Cardiac septum (tissue), 1 donor: ENCODE measurements around the gene TMED4. TPM values are rescaled to one million over a fixed set of nuclear protein-coding genes. Genes with fewer than 3 reads are reported as not detected.
"Not testable (repeated sequence)": the region's sequence is repeated elsewhere in the genome, so short reads cannot be mapped to it uniquely, and the experiment has no call there.

ENCODE experiments used
- DNase-seq: peaks from one replicate; pipeline ENCODE4 v3.0.0-alpha.2; 2020; ENCODE audit warnings: low spot score
- intact Hi-C: fragments of 100-400 bp; cut with DNase I; formaldehyde crosslinking; loops from one replicate; pipeline ENCODE4 v1.14.0; 2022
- total RNA-seq: library from RNA; stranded (reverse); fragmentation: NEBNext Ultra II Directional; extraction: Animal tissue kit (Norgen Biotek cat#: 25700); gene quantifications from one replicate; pipeline ENCODE4 v1.2.1, GENCODE V29; 2021
- donor health status: DM: no; HTN: no; CAD: no.

TMED4 gene
- total RNA-seq, 1 donor from 2014 or later = 73.8 TPM

DNA sequence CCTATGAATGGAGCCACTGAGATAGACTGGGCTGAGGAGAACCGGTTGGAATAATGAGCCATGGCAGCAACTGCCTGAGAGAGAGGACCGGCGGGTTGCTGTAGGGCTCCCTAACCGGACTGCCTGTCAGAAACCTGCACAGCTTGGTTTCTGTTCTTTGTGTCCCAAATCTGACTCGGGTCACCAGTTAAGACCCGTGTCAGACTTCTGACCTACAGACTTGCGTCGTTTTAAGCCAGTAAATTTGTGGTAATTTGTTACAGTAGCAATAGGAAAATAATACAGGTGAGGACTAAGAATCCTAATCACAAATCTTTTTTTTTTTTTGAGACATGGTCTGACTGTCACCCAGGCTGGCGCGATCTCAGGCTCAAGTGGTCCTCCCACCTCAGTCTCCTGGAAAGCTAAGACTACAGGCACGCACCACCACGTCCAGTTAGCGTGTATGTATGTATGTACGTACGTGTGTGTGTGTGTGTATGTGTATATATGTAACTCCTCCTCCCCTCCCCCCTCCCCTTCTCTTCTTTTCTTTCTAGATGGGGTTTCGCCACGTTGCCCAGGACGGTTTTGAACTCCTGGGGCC lies 7.7 kb downstream of the TMED4 start:
- intact Hi-C loops = no loop called here
- no peak for DNase-seq

GRCh38 chr7:44573464-44574286 lies 8.4 kb downstream of the TMED4 start, which contains the start of gene DDX56:
DDX56 (minus strand) TSS chr7:44573908; CDS start chr7:44573895, 13 bp downstream.
- DNase-seq = peak; percentile 98
- intact Hi-C loops = no loop called here

- intact Hi-C loops = no loop called here
Observed at GRCh38 chr7:44572771-44573170, 9.3 kb downstream of the TMED4 start.

DNA sequence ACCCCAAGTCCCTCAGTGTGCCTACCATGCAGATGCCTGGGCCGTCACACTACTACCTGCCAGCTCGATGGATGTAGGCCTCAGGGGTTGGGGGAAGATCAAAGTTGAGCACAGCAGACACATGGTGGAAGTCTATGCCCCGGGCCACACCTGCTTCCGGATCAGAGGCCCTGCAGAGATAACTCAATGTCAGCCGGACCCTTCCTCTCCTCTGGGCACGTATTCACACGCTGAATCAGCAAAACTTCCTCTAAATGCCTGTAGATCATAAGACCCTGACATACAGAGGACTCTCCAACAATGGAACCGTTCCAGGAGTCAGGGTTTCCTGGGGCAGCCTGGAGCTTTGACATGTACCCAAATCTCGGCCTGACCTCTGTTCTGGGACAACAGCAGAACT lies 12.1 kb downstream of the TMED4 start:
- no peak for DNase-seq
- intact Hi-C loops = loop anchor here (5.0 kb wide), 2 partner anchors 78 to 328 kb away; partner anchors contain the start of gene NUDCD3

More at GRCh38 chr7:44572771-44573170, 9.3 kb downstream of the TMED4 start:
- no peak for DNase-seq

GRCh38 chr7:44568771-44569560 lies 13.1 kb downstream of the TMED4 start:
- intact Hi-C loops = loop anchor here (5.0 kb wide), 2 partner anchors 77 to 327 kb away; partner anchors contain the start of gene NUDCD3

DNA sequence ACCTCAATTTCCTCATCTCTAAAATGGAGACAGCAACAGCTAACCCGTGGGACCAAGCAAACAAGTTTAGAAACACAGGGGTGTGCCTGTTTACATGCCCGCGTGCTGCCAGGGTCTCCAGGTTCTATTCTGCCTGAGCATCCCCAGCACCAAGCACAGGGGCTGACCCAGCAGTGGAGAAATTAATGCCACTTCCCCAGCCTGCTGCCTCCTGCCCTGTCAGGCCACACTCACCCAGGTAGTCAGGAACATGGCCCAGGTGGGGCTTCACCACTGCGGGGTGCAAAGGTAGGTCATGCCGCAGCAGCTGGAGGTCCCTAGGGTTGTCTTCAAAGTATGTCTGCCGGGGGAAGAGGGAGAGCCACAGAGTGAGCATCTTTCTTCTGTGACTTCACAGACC lies 14.1 kb downstream of the TMED4 start:
- DNase-seq = no peak
- intact Hi-C loops = loop anchor here (5.0 kb wide), 2 partner anchors 76 to 326 kb away; partner anchors contain the start of gene NUDCD3

More at GRCh38 chr7:44568771-44569560, 13.1 kb downstream of the TMED4 start:
- DNase-seq = no peak

- no peak for DNase-seq
- intact Hi-C loops = loop anchor here (5.0 kb wide), 2 partner anchors 74 to 324 kb away; partner anchors contain the start of gene NUDCD3
Observed at GRCh38 chr7:44566680-44567079, 15.4 kb downstream of the TMED4 start.

DNA sequence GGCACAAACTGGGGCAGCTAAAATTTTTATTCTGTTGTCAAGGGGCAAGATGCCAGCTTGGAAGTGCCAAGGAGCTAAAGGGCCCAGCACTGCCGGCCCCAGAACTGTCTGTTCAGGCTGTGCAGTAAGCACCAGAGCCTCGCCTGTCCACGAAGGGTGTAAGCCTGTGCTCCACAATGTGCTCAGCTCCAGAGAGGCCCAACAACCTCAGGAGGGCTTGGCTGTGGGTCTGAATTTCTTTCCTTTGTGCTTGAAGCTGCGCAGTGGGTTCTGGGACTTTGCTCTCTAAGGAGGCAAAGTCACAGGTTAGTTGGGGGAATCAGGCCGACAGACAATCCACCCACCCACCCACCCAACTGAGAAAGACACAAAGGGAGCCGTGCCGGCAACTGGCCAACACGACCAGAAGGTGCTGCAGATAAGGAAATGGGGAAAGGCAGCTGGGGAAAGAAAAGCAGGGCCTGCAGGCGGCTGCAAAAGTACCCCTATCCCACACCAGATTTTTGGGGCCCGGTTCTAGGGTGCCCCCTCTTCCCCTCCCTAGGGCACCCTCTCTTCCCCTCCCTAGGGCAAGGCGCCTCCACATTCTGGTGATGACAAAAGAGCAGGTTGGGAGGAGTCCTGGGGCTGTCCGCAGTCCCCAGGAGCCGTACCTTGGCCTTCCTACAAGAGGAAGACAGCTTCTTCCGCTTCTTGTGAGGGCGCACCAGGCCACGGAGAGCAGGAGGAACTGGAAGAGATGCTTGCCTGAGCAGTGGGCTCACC lies 16.1 kb downstream of the TMED4 start:
- intact Hi-C loops = loop anchor here (5.0 kb wide), 2 partner anchors 74 to 324 kb away; partner anchors contain the start of gene NUDCD3
- no peak for DNase-seq

DNA sequence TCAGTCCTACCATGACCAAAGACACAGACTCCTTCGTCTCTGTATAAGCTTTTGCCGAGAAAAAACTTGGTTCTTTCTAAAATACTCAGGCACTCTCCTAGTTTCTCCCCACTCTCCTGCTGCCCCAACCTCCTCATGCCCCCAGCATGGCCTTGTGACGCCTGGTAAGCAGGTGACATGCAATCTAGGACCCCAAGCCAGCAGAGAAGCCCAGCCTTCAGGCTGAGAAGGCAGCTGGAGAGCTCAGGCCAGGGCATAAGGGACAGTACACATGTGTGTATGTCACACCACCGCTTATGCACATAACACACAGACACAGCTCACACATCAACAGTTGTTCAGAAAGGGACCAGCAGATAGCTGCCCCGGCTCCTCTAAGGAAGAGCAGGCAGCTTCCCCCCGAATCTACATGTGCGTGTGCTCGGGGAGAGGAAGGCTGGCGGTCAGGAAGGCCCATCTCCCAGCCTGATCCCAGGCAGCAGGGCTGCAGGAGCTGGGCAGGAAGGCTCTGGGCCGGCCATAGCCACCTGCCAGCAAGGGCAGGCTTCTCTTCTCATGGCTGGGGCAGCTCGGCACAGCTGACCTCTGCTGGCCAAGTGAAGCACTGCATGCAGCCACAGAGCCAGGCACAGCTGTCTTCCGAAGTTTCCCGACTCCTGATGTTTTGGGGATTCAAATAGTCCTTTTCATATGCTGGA lies 16.8 kb downstream of the TMED4 start:
- intact Hi-C loops = loop anchor here (5.0 kb wide), 2 partner anchors 73 to 323 kb away; partner anchors contain the start of gene NUDCD3
- peak; percentile 88 for DNase-seq

DNA sequence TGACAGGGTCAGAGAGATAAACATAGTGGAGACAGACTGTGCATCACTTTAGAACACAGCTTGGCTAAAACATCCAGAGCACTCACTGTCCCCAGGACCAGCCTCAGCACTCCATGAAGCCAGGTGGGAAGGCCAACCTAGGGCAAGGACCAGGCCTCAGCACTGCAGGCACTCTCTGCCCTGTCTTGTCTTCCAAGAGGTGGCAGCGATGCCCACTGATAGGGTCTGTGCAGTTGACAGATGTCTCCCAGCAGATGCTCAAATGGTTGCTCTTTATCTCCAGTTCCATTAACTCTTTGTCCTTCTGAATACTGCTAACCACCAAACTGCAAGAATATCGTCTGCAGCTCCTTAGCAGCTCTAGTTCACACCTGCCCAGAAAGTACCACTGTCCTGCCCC lies 17.4 kb downstream of the TMED4 start:
- no peak for DNase-seq
- intact Hi-C loops = loop anchor here (5.0 kb wide), 2 partner anchors 72 to 322 kb away; partner anchors contain the start of gene NUDCD3

- DNase-seq = no peak
- intact Hi-C loops = no loop called here
Observed at GRCh38 chr7:44563171-44563679, 18.8 kb downstream of the TMED4 start.

GRCh38 chr7:44562622-44562962 lies 19.4 kb downstream of the TMED4 start:
- intact Hi-C loops, DNase-seq: not testable (repeated sequence)

DNA sequence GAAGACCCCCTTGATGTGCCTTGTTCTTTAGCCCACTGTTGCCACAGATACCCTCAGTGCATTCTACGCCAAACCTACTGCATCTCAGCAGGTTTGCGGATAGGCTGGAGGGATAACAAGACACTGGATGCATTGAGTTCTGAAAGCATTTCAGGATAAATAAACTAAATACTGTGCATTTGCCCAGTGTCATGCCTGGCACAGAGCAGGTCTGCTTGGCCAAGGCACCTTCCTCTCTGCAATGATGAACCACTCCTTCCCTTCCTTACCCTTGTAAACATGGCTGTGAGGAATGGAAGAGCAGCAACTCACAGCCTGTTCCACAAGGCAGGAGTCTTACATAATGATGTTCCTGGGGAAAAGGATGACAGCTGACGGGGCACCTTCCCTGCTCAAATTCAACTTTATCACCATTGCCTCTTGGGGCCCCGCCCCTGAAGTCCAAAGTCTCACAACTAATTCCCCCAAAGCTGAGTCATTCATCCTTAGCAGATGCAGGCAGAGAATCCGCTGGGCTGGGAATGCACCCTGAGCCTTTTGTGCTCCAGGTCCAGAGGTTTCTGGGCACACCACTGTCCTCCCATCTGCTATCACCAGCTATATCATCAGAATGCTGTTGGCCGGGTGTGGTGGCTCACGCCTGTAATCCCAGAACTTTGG lies 19.9 kb downstream of the TMED4 start:
- intact Hi-C loops = no loop called here
- DNase-seq = no peak

- DNase-seq = no peak
- intact Hi-C loops = no loop called here
Observed at GRCh38 chr7:44561481-44561880, 20.6 kb downstream of the TMED4 start.

GRCh38 chr7:44559485-44559884 lies 22.5 kb downstream of the TMED4 start:
- intact Hi-C loops = no loop called here
- no peak for DNase-seq

DNA sequence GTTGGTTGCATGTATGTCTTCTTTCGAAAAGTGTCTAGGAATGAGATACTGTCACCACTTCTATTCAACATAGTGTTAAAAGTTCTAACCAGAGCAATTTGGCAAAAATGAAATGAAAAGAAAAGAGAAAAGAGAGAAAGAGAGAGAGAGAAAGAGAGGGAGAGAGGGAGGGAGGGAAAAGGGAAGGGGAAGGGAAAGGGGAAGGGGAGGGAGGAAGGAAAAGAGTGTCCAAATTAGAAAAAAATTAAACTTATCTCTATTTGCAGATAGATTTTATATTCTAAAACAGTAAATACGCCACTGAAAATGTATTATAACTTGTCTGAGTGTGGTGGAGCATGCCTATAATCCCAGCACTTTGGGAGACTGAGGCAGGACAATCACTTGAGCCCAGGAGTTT lies 24.5 kb downstream of the TMED4 start:
- DNase-seq = no peak
- intact Hi-C loops = no loop called here

- intact Hi-C loops = no loop called here
- no peak for DNase-seq
Observed at GRCh38 chr7:44555350-44555749, 26.7 kb downstream of the TMED4 start.
